Hematopoietic multipotent progenitor cell treated with erythropoietin and hydrocortisone succinate and interleukin-3 and kit ligand, for 17 days (in vitro differentiated cells): Measurements from ENCODE around the gene TNFRSF4.

Source experiments
- DNase-seq: peaks from one replicate; pipeline ENCODE4 v3.0.0-alpha.2; 2015; ENCODE audit warnings: low spot score

The TNFRSF4 gene

GRCh38 chr1:1169429-1170214, 44.3 kb downstream of the TNFRSF4 start:
- DNase-seq = no peak

DNA sequence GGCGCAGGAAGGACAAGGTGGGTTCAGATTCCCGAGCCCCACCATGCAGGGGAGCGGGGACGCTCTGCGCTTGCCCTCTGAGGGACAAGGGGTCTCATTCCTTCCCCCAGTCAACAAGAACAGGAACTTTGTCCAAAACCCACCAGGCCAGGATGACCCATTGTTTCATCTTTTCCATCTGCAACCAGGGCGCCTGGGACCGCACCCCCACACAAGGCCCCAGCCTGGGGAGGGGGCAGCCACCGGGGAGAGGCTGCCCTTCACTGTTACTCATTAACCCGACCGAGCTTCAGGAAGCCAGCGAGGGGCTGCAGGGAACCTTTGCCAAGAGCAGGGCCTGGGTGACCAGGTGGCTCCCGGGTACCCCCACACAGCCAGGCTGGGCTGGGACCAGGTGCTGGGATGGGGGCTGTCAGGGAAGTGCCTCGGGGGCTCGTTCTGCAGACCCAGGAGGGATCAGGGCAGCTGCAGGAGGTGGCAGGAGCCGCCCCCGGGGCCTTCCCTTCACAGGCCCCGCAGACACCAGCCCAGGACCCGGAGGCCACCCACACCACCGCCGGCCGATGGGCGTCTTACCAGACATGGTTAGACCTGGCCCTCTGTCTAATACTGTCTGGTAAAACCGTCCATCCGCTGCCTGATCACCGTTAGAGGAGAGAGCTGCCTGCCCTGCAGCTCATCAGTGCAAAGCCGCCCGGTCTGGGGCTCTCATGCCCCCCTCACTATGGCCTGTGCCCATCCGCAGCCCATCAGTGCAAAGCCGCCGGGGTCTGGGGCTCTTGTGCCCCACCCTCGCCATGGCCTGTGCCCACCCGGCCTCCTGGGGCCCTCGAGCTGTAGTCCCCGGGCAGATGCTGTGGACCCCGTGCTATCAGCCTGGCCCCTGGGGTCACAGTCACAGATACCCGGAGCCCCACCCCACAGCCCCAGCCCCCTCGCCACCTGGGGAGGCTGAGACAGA, 45.2 kb downstream of the TNFRSF4 start:
- no peak for DNase-seq

DNA sequence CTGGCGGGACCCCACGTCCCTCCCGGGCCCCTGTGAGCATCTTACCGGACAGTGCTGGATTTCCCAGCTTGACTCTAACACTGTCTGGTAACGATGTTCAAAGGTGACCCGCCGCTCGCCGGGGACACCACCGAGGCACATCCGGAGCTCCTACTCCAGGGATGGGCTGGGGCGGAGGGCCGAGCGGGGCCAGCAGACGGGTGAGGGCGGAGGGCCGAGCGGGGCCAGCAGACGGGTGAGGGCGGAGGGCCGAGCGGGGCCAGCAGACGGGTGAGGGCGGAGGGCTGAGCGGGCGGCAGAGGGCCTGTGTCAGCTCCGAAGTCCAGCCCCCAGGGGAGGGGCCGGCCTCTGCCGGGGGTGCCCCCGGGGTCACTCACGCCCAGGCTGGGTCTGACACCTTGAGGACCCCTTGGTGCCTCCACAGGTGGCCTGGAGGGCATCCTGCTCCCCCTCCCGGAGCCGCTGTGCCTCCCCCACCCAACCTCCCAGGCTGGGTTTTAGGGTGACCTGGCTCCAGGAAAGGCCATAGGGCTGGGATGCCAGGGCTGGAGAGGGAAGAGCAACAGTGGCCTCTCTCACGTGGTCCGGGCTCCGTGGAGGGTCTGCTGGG, 46.0 kb downstream of the TNFRSF4 start:
- no peak for DNase-seq

- DNase-seq = no peak
Observed at GRCh38 chr1:1167398-1167821, 46.5 kb downstream of the TNFRSF4 start.

DNA sequence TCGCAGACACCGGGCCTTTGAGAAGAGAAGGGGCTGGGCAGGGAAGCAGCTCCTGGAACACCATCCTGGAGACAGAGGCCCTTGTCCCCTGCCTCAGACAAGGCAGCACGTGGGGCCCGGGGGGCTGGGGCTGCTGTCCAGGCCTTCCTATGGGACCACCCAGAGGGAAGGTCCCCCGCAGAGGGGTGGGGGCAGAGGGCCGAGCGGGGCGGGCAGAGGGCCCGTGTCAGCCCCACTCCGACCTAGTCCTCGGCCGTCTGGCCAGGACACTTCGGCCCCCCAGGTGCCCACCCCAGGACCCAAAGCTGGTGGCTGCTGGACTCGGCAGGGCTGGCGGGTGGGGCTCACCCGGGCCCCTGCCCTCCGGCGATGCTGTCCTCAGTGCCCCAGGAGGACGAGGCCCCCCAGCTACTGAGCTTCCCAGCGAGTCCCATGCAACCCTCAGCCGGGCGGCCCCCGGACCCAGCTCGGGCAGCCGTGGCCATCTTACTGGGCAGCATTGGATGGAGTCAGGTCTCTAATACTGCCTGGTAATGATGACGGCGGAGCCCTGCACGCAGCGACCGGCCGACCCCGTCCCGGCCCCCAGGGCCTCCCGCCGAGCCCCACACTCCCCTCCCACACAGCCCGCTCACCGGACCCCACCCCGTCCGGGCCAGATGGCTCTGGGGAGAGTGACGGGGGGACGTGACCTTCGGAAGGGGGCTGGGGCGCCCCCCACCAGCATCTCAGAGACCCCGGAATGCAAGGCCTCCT, 47.1 kb downstream of the TNFRSF4 start:
- DNase-seq = no peak

DNA sequence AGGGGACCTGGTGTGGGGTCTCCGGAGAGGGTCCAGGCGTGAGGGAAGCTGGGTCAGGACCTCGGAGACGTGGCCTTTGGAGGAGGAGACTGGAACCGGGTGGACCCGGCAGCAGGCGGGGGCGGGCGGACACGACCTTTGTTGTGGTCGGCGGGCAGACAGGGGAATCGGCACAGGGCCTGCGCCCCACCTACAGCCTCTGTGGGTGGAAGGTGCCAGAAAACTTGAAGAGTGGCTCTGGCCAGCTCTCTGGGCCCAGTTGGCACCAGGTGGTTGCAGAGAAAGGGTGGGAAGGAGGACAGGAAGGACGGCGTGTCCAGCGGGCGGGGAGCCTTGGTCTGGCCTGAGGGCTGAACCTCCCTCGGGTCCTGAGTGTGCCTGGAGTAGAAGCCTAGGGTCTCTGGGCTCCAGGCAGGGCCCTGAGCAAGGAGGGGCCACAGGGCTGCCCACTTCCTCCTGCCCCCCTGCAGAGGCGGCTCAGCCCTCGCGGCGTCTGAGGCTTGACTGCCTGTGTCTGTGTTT, 48.0 kb downstream of the TNFRSF4 start:
- DNase-seq = no peak

GRCh38 chr1:1165485-1165884, 48.5 kb downstream of the TNFRSF4 start:
- DNase-seq = no peak

- no peak for DNase-seq
Observed at GRCh38 chr1:1164701-1165451, 49.1 kb downstream of the TNFRSF4 start.

- no peak for DNase-seq
Observed at GRCh38 chr1:1164361-1164700, 49.6 kb downstream of the TNFRSF4 start.

GRCh38 chr1:1163538-1164070, 50.3 kb downstream of the TNFRSF4 start:
- DNase-seq = no peak

GRCh38 chr1:1162597-1163537, 51.1 kb downstream of the TNFRSF4 start:
- no peak for DNase-seq

DNA sequence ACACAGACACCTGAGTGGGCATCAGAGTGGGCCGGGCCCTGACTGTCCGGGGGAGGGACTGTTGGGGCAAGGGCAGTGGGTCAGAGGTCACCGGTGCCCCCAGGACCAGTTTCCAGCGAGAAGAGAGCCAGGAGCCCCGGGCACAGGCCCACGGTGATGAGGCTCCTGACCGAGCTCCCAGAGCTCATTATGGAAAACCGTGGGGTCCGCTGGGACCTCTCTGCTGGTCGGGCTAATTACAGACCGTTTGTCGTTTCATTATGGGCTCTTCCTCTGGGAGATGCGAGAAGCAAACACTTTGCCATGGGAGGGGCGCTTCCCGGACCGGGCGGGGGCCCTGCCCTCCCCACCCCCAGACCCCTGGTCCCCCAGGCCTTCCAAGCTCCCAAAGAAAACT, 52.3 kb downstream of the TNFRSF4 start:
- no peak for DNase-seq
